Uterus (tissue), 2 donors: Measurements from ENCODE around the gene PCDHGA7.
"Not testable (repeated sequence)": the region's sequence is repeated elsewhere in the genome, so short reads cannot be mapped to it uniquely, and the experiment has no call there.

Experiments used
- CTCF ChIP-seq, 4 experiments: fragments of 200-600 bp in 2 of 4; fragments of 450-650 bp in 2 of 4; sonication (generic) in 2 of 4; IDR thresholded peaks; one replicate each; pipeline ENCODE4 v1.5.1; 2016 to 2019; ENCODE audit warnings: antibody characterized with exemption in 4 of 4, mild to moderate bottlenecking in 2 of 4, moderate library complexity in 1 of 4
- POLR2A ChIP-seq, 2 donors: fragments of 450-650 bp; IDR thresholded peaks; one replicate each; pipeline ENCODE4 v1.6.1; 2016; ENCODE audit warnings: antibody characterized with exemption in 2 of 2, mild to moderate bottlenecking in 1 of 2, moderate library complexity in 1 of 2

DNA sequence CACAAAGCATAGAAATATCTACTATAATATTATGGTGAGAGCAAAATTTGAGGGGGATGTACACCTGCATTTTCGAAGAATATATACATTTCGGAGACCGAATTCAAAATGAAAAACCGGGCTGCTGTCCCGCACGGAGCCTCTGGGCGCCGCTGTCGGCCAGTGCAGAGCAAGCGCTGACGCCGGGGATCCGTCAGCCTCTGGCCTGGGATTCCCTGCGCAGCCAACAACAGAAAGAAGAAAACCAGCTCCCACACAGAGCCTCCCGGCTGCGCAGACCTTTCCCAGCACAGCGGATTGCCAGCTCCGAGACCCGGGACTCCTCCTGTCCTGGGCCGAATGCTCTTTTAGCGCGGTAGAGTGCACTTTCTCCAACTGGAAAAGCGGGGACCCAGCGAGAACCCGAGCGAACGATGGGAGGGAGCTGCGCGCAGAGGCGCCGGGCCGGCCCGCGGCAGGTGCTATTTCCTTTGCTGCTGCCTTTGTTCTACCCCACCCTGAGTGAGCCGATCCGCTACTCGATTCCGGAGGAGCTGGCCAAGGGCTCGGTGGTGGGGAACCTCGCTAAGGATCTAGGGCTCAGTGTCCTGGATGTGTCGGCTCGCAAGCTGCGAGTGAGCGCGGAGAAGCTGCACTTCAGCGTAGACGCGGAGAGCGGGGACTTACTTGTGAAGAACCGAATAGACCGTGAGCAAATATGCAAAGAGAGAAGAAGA is 25.4 kb downstream of the PCDHGA7 start, which contains the start of gene PCDHGB6:
- TF ChIP-seq CTCF (IDR thresholded peaks at IDR 0.05) = peak; percentile 13 to 40 (median 28)
- TF ChIP-seq POLR2A (IDR thresholded peaks at IDR 0.05) = not testable (repeated sequence)
